Vagina (tissue), 2 donors: ENCODE data around the gene MEX3A. TPM values are rescaled to one million over a fixed set of nuclear protein-coding genes. Genes with fewer than 3 reads are reported as not detected.

Source experiments
- DNase-seq, 2 donors: peaks; one replicate each; pipeline ENCODE4 v3.0.0-alpha.2; 2017; ENCODE audit errors: extremely low spot score in 2 of 2
- H3K27ac ChIP-seq: fragments of 200-600 bp; sonication (generic); one replicate; pipeline ENCODE4 v1.5.1; 2019
- H3K27me3 ChIP-seq: fragments of 200-600 bp; sonication (generic); one replicate; pipeline ENCODE4 v1.5.1; 2019
- H3K36me3 ChIP-seq, 2 donors: fragments of 200-600 bp; sonication (generic); one replicate each; pipeline ENCODE4 v1.5.1; 2017 to 2019
- H3K4me1 ChIP-seq: fragments of 200-600 bp; sonication (generic); one replicate; pipeline ENCODE4 v1.5.1; 2019
- H3K4me3 ChIP-seq, 2 donors: fragments of 200-600 bp; sonication (generic); 1 replicate in 1 of 2; 2 replicates in 1 of 2; pipeline ENCODE4 v1.5.1; 2016 to 2019
- H3K9me3 ChIP-seq: fragments of 200-600 bp; sonication (generic); one replicate; pipeline ENCODE4 v1.5.1; 2019
- POLR2A ChIP-seq, 2 donors: fragments of 450-650 bp; IDR thresholded peaks; one replicate each; pipeline ENCODE4 v1.6.1; 2017; ENCODE audit warnings: antibody characterized with exemption in 2 of 2, mild to moderate bottlenecking in 2 of 2, moderate library complexity in 2 of 2
- POLR2AphosphoS5 ChIP-seq, 2 donors: sonication (generic); formaldehyde crosslinking; IDR thresholded peaks; one replicate each; pipeline ENCODE4 v1.9.0; 2017; ENCODE audit warnings: antibody characterized with exemption in 2 of 2, mild to moderate bottlenecking in 2 of 2, low read depth in 1 of 2; ENCODE audit not compliant: insufficient read depth in 1 of 2
- intact Hi-C: fragments of 100-400 bp; cut with DNase I; formaldehyde crosslinking; loops from one replicate; pipeline ENCODE4 v1.15.1; 2023
- total RNA-seq: library from RNA; depleted of rRNA; stranded (reverse); fragments of >200 nt; gene quantifications from one replicate; pipeline ENCODE4 v1.2.3, GENCODE V29; 2016
- TF ChIP-seq, protein P1 (sequence below), 3 experiments: fragments of 450-650 bp in 2 of 3; fragments of 200-600 bp in 1 of 3; sonication (generic) in 1 of 3; IDR thresholded peaks; one replicate each; pipeline ENCODE4 v1.5.1; 2017 to 2019; ENCODE audit warnings: antibody characterized with exemption in 3 of 3, mild to moderate bottlenecking in 2 of 3, moderate library complexity in 2 of 3

Gene MEX3A
- total RNA-seq, 1 donor from 2014 or later, result 1.2 TPM

DNA sequence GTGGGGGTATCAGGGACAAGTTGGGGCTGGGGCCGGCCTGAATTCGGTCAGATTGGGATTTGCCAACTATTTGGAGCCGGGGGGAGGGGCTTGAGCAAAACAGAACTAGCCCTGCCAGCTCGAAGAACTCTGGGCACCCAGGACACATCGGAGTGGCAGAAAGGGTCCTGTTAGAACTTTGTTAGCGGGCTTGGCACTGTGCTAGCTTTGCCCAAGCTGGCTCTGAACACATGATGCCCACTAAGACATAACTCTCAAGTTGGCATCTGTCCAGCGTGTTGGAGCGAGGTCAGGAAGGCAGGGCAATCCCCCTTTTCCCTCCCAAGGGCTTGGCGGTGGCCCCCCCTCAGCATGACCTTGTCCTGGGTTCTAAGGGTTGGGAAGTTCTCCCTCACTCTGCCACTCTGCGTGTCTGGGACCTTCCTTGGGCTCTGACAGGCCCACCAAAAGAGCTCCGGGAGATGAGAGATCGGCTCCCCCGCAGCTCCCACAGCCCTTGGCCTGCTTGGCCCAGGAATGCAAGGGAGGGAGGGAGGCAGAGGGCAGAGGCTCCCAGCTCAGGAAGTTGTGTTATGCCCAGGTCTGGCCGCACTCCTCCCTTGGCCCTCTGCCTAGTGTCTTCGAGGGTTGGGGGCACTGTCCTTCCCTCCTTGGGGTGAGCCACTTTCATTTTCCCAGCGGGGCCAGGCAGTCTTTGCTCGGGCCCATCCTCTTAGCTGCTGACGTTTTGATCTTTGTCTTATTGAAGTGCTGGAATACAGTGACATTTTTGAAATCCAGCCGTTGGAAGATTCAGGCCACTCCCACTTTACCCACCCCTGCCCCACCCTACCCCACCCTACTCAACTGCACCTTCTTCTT, 33.5 kb upstream of the MEX3A start:
- no peak for DNase-seq
- TF ChIP-seq POLR2A (IDR thresholded peaks at IDR 0.05), result peak in 1 of 2 donors; percentile 3
- peak in 1 of 2 donors; percentile 78 for TF ChIP-seq POLR2AphosphoS5 (IDR thresholded peaks at IDR 0.05; ENCODE audit: insufficient read depth in 1 of 2, low read depth in 1 of 2)
- TF ChIP-seq, protein P1, sequence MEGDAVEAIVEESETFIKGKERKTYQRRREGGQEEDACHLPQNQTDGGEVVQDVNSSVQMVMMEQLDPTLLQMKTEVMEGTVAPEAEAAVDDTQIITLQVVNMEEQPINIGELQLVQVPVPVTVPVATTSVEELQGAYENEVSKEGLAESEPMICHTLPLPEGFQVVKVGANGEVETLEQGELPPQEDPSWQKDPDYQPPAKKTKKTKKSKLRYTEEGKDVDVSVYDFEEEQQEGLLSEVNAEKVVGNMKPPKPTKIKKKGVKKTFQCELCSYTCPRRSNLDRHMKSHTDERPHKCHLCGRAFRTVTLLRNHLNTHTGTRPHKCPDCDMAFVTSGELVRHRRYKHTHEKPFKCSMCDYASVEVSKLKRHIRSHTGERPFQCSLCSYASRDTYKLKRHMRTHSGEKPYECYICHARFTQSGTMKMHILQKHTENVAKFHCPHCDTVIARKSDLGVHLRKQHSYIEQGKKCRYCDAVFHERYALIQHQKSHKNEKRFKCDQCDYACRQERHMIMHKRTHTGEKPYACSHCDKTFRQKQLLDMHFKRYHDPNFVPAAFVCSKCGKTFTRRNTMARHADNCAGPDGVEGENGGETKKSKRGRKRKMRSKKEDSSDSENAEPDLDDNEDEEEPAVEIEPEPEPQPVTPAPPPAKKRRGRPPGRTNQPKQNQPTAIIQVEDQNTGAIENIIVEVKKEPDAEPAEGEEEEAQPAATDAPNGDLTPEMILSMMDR (IDR thresholded peaks at IDR 0.05), result no peak
- Histone ChIP-seq H3K27me3 (no peaks in the 10 kb centered on the region), H3K36me3 (no peaks in the 10 kb centered on the region), H3K4me1 (peaks cover 76% of the 10 kb centered on the region), H3K27ac (peak overlapping the region; percentile 97), H3K4me3 (peak overlapping the region; percentile 100), H3K9me3 (no peaks in the 10 kb centered on the region)
- intact Hi-C loops, result loop anchor here (2.0 kb wide), 1 partner anchor 13 kb away; no protein-coding TSS in a partner anchor

DNA sequence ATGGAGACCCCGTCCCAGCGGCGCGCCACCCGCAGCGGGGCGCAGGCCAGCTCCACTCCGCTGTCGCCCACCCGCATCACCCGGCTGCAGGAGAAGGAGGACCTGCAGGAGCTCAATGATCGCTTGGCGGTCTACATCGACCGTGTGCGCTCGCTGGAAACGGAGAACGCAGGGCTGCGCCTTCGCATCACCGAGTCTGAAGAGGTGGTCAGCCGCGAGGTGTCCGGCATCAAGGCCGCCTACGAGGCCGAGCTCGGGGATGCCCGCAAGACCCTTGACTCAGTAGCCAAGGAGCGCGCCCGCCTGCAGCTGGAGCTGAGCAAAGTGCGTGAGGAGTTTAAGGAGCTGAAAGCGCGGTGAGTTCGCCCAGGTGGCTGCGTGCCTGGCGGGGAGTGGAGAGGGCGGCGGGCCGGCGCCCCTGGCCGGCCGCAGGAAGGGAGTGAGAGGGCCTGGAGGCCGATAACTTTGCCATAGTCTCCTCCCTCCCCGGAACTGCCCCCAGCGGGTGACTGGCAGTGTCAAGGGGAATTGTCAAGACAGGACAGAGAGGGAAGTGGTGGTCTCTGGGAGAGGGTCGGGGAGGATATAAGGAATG, 32.8 kb upstream of the MEX3A start:
- H3K9me3 ChIP-seq, result no peaks in the 10 kb centered on the region
- TF ChIP-seq POLR2A (IDR thresholded peaks at IDR 0.05) (peak in 1 of 2 donors; percentile 7), POLR2AphosphoS5 (IDR thresholded peaks at IDR 0.05; ENCODE audit: insufficient read depth in 1 of 2, low read depth in 1 of 2) (no peak)
- TF ChIP-seq, protein P1 (IDR thresholded peaks at IDR 0.05), result no peak
- no peaks in the 10 kb centered on the region for H3K36me3 ChIP-seq
- peaks cover 69% of the 10 kb centered on the region for H3K4me1 ChIP-seq
- H3K4me3 ChIP-seq, result peak overlapping the region; percentile 100
- intact Hi-C loops, result loop anchor here (2.0 kb wide), 1 partner anchor 14 kb away; no protein-coding TSS in a partner anchor
- no peak for DNase-seq
- no peaks in the 10 kb centered on the region for H3K27me3 ChIP-seq
- H3K27ac ChIP-seq, result peak overlapping the region; percentile 97

DNA sequence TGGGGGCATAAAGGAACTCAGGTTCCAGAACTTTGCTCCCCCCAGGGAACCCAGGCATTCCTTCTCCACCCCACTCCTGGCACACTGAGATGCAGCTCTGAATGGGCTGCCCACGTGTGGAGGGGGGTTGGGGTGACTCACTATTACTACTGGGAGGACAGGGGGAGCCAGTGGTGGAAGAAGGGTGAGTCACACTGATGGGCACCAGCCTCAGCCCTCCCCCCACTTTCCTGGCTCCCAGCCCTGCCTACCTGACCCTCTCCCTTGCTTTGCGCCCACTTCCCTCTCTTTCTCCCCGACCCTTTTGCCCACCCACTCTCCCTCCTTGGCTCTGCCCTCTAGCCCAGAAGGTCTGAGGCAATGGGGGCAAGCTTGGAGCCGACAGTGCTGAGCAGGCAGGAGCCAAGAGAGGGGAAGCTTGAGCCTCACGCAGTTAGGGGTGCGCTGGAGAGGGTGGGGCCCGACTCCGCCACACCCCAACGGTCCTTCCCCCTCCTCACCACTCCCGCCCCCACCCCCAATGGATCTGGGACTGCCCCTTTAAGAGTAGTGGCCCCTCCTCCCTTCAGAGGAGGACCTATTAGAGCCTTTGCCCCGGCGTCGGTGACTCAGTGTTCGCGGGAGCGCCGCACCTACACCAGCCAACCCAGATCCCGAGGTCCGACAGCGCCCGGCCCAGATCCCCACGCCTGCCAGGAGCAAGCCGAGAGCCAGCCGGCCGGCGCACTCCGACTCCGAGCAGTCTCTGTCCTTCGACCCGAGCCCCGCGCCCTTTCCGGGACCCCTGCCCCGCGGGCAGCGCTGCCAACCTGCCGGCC, 32.0 kb upstream of the MEX3A start, which contains the start of gene LMNA:
LMNA (plus strand) TSS at position 611 of the 818 bp plus-strand sequence. CDS start 208 bp downstream, outside the sequence.
- peaks cover 62% of the 10 kb centered on the region for H3K4me1 ChIP-seq
- intact Hi-C loops, result loop anchor here (2.0 kb wide), 1 partner anchor 14 kb away; no protein-coding TSS in a partner anchor
- peak; percentile 87 to 98 for TF ChIP-seq POLR2AphosphoS5 (IDR thresholded peaks at IDR 0.05; ENCODE audit: insufficient read depth in 1 of 2, low read depth in 1 of 2)
- TF ChIP-seq, protein P1 (IDR thresholded peaks at IDR 0.05), result peak in 1 of 3 experiments; percentile 4
- peak in 1 of 2 donors; percentile 100 for TF ChIP-seq POLR2A (IDR thresholded peaks at IDR 0.05)

DNA sequence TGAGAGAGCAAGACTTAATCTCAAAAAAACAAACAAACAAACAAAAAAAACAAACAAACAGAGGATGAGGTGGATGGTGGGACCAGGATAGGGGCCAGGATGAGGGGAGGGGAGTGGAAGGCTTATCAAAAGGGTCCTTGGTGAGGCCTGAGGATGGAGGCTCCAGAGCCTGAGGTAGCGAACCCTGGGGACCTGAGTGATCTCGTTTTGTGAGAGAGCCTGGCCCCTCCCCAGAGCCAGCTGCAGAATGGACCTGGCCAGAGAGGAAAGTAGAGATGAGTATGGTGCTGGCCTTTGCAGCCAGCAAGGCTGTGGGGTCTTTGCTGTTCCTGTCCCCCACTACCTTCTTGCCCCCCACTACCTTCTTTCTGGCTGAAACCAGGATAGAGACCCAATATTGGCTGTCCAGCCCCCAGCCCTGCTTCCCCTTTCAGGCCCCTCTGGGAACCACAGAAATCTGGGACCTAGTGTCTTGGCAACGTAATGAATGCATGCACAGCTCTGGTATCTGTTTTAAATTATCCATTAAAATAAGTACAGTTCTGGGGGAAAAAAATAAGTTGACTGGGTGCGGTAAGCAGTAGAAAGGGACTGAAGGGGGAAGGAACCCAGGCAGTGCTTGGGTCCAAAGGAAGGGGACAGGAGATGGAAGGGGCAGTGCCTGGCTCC, 31.2 kb upstream of the MEX3A start:
- TF ChIP-seq POLR2A (IDR thresholded peaks at IDR 0.05) (no peak), POLR2AphosphoS5 (IDR thresholded peaks at IDR 0.05; ENCODE audit: insufficient read depth in 1 of 2, low read depth in 1 of 2) (no peak)
- TF ChIP-seq, protein P1 (IDR thresholded peaks at IDR 0.05), result no peak
- no peaks in the 10 kb centered on the region for H3K9me3 ChIP-seq
- no peaks in the 10 kb centered on the region for H3K36me3 ChIP-seq
- H3K27me3 ChIP-seq, result no peaks in the 10 kb centered on the region
- H3K4me3 ChIP-seq, result peak overlapping the region; percentile 100
- H3K4me1 ChIP-seq, result peaks cover 53% of the 10 kb centered on the region
- DNase-seq, result no peak
- H3K27ac ChIP-seq, result peak overlapping the region; percentile 97
- intact Hi-C loops, result no loop called here

More for the DNA sequence above, 32.0 kb upstream of the MEX3A start, which contains the start of gene LMNA:
- Histone ChIP-seq H3K9me3 (no peaks in the 10 kb centered on the region), H3K27ac (peak within 1 kb of the TSS; percentile 97), H3K4me3 (peak within 1 kb of the TSS; percentile 100), H3K36me3 (no peaks in the 10 kb centered on the region), H3K27me3 (no peaks in the 10 kb centered on the region)
- DNase-seq, result no peak
